OCI-LY1 (cell line): ENCODE measurements around the gene ERAL1.
A peak's percentile ranks its signal among the peaks of the same experiment; 100 is the strongest.

Experiments
- H2AFZ ChIP-seq: fragments of 200-600 bp; sonication (generic), shearing (Covaris generic); 2 replicates; pipeline ENCODE4 v1.6.0; 2014; ENCODE audit warnings: antibody characterized with exemption, mild to moderate bottlenecking, low read length
- H3F3A ChIP-seq: fragments of 200-600 bp; sonication (generic), shearing (Covaris generic); 2 replicates; pipeline ENCODE4 v1.6.0; 2014; ENCODE audit warnings: mild to moderate bottlenecking, antibody characterized with exemption, low read length, moderate library complexity; ENCODE audit not compliant: insufficient read depth
- H3K27ac ChIP-seq: fragments of 200-600 bp; sonication (generic); 2 replicates; pipeline ENCODE4 v1.5.1; 2014; ENCODE audit warnings: low read length, mixed run types, mild to moderate bottlenecking, low read depth; ENCODE audit not compliant: poor library complexity, severe bottlenecking
- H3K27me3 ChIP-seq: fragments of 200-600 bp; sonication (generic); 2 replicates; pipeline ENCODE4 v1.6.0; 2014; ENCODE audit warnings: antibody characterized with exemption, mild to moderate bottlenecking, low read length, moderate library complexity; ENCODE audit not compliant: insufficient read depth
- H3K36me3 ChIP-seq: fragments of 200-600 bp; sonication (generic); 2 replicates; pipeline ENCODE4 v1.6.1; 2014; ENCODE audit warnings: mild to moderate bottlenecking, antibody characterized with exemption, low read length, moderate library complexity, mixed read lengths; ENCODE audit not compliant: insufficient read depth
- H3K4me1 ChIP-seq: fragments of 200-600 bp; sonication (generic); 2 replicates; pipeline ENCODE4 v1.5.1; 2014; ENCODE audit warnings: mild to moderate bottlenecking, low read length, moderate library complexity; ENCODE audit not compliant: insufficient read depth, severe bottlenecking
- H3K4me2 ChIP-seq: fragments of 200-600 bp; sonication (generic), shearing (Covaris generic); 2 replicates; pipeline ENCODE4 v1.6.1; 2014; ENCODE audit warnings: low read length
- H3K4me3 ChIP-seq: fragments of 200-600 bp; sonication (generic); 2 replicates; pipeline ENCODE4 v1.5.1; 2014; ENCODE audit warnings: low read length, low read depth, mild to moderate bottlenecking, mixed read lengths; ENCODE audit not compliant: poor library complexity, severe bottlenecking
- H3K79me2 ChIP-seq: fragments of 200-600 bp; shearing (Covaris generic); 2 replicates; pipeline ENCODE4 v1.6.1; 2016; ENCODE audit warnings: mixed run types, low read length, mixed read lengths; ENCODE audit not compliant: insufficient read depth
- H3K9ac ChIP-seq: fragments of 200-600 bp; sonication (generic), shearing (Covaris generic); 2 replicates; pipeline ENCODE4 v1.6.1; 2014; ENCODE audit warnings: mild to moderate bottlenecking, low read length, mixed read lengths
- H3K9me2 ChIP-seq: fragments of 200-600 bp; sonication (generic), shearing (Covaris generic); 2 replicates; pipeline ENCODE4 v1.6.1; 2014; ENCODE audit warnings: low read depth, mild to moderate bottlenecking, low read length, mixed read lengths
- H3K9me3 ChIP-seq: fragments of 200-600 bp; shearing (Covaris generic); 2 replicates; pipeline ENCODE4 v1.6.1; 2014; ENCODE audit warnings: low read length, mixed read lengths
- H4K20me1 ChIP-seq: fragments of 200-600 bp; sonication (generic), shearing (Covaris generic); 2 replicates; pipeline ENCODE4 v1.6.0; 2016; ENCODE audit warnings: mild to moderate bottlenecking, low read length; ENCODE audit not compliant: insufficient read depth
- EZH2 ChIP-seq: fragments of 200-600 bp; sonication (generic), shearing (Covaris generic); IDR thresholded peaks from 2 replicates; pipeline ENCODE4 v1.8.0; 2017; ENCODE audit warnings: borderline replicate concordance, mixed run types, mild to moderate bottlenecking, antibody characterized with exemption, low read length, moderate library complexity, mixed read lengths
- TF ChIP-seq, protein P1 (sequence below): fragments of 200-600 bp; sonication (generic), shearing (Covaris generic); IDR thresholded peaks from 2 replicates; pipeline ENCODE4 v1.5.1; 2017; ENCODE audit warnings: mild to moderate bottlenecking, antibody characterized with exemption, low read length, moderate library complexity, mixed read lengths

The ERAL1 gene

DNA sequence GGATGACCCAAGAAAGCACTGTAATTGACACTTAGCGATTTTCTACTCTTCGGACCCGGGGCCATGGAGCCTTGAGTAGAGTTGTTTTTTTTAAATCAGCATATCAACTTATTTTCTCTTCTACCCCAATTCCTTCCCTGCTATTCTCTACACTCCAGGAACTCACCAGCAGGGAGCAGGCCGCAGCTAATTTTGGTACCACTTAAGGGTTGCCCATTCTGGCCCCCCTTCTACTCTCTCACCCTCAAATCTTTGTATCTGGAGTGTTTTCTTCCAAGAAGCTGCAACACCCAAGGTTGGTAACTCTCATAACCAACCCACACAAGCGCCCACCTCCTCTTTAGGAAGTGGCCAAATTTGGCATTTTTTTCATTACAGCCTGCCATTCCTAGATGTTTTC is 5.5 kb upstream of the ERAL1 start:
- Histone ChIP-seq H3K9me3 (no peaks in the 10 kb centered on the region), H3K4me3 (no peak overlapping the region), H2AFZ (no peak overlapping the region), H3K4me2 (no peak overlapping the region), H3K27ac (no peak overlapping the region), H3K9ac (no peak overlapping the region), H3K9me2 (no peaks in the 10 kb centered on the region), H3K27me3 (no peaks in the 10 kb centered on the region), H4K20me1 (no peaks in the 10 kb centered on the region), H3K79me2 (no peaks in the 10 kb centered on the region), H3K4me1 (peaks cover 10% of the 10 kb centered on the region), H3K36me3 (no peaks in the 10 kb centered on the region), H3F3A (no peaks in the 10 kb centered on the region)
- TF ChIP-seq, protein P1, sequence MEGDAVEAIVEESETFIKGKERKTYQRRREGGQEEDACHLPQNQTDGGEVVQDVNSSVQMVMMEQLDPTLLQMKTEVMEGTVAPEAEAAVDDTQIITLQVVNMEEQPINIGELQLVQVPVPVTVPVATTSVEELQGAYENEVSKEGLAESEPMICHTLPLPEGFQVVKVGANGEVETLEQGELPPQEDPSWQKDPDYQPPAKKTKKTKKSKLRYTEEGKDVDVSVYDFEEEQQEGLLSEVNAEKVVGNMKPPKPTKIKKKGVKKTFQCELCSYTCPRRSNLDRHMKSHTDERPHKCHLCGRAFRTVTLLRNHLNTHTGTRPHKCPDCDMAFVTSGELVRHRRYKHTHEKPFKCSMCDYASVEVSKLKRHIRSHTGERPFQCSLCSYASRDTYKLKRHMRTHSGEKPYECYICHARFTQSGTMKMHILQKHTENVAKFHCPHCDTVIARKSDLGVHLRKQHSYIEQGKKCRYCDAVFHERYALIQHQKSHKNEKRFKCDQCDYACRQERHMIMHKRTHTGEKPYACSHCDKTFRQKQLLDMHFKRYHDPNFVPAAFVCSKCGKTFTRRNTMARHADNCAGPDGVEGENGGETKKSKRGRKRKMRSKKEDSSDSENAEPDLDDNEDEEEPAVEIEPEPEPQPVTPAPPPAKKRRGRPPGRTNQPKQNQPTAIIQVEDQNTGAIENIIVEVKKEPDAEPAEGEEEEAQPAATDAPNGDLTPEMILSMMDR = no peak
- TF ChIP-seq EZH2 = no peak

DNA sequence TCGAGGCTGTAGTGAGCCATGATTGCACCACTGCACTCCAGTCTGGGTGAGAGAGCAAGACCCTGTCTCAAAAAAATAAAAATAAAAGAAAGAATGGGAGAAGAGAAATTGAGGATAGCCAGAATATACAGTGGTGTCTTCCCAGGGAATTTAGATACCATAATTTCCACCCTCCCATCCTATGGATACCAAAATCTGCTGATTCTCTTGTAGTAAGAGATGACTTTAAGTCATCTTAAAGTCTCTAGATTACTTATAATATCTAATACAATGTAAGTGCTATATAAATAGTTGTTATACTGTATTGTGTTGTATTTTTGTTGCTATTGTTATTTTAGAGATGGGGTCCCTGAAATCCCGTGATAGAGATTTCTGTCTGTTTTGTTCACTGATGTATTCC is 1.5 kb upstream of the ERAL1 start:
- H2AFZ ChIP-seq = no peak overlapping the region
- H3K79me2 ChIP-seq = no peaks in the 10 kb centered on the region; the same call in 1 of the 2 replicates
- H3K9ac ChIP-seq = no peak overlapping the region
- H3K9me3 ChIP-seq = no peaks in the 10 kb centered on the region
- H3K4me3 ChIP-seq = no peak overlapping the region
- peaks cover 12% of the 10 kb centered on the region for H3K36me3 ChIP-seq
- H3K27ac ChIP-seq = no peak overlapping the region
- no peaks in the 10 kb centered on the region for H3F3A ChIP-seq
- no peak overlapping the region for H3K4me2 ChIP-seq
- no peaks in the 10 kb centered on the region for H3K27me3 ChIP-seq
- peaks cover 19% of the 10 kb centered on the region for H3K4me1 ChIP-seq
- no peak for TF ChIP-seq EZH2
- TF ChIP-seq, protein P1 = no peak
- H4K20me1 ChIP-seq = no peaks in the 10 kb centered on the region
- H3K9me2 ChIP-seq = no peaks in the 10 kb centered on the region

DNA sequence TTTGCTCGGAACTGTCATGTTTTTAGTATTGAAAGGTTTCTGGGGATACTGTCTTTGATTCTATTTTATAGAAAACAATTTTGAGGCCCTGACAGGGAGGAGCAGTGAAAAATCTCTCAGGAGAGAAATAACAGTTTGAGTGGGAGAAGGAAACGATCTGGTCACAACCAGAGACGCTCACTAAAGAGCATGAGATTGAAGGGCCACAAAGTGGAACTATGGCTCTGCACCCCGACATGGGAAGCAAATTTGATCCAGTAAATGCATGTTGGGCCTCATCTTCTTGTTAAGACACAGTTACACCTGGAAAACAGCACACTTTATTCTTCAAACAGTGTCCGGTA is 492 bp downstream of the ERAL1 start:
- no peaks in the 10 kb centered on the region for H3K9me2 ChIP-seq
- H3K4me3 ChIP-seq = peak overlapping the region; percentile 92
- no peak for TF ChIP-seq EZH2
- TF ChIP-seq, protein P1 = no peak
- peaks cover 25% of the 10 kb centered on the region for H3K36me3 ChIP-seq
- H2AFZ ChIP-seq = no peak overlapping the region
- peak overlapping the region; percentile 90 for H3K9ac ChIP-seq
- H3K9me3 ChIP-seq = no peaks in the 10 kb centered on the region
- peak overlapping the region; percentile 95 for H3K4me2 ChIP-seq
- no peaks in the 10 kb centered on the region for H3K27me3 ChIP-seq
- no peaks in the 10 kb centered on the region for H4K20me1 ChIP-seq
- peaks cover 15% of the 10 kb centered on the region for H3K4me1 ChIP-seq
- H3F3A ChIP-seq = no peaks in the 10 kb centered on the region
- peak overlapping the region; percentile 43 for H3K27ac ChIP-seq
- H3K79me2 ChIP-seq = no peaks in the 10 kb centered on the region; the same call in 1 of the 2 replicates
